ENCODE results near the gene MYCBP2.
"Not testable (repeated sequence)": the region's sequence is repeated elsewhere in the genome, so short reads cannot be mapped to it uniquely, and the experiment has no call there.

MYCBP2 gene

DNA sequence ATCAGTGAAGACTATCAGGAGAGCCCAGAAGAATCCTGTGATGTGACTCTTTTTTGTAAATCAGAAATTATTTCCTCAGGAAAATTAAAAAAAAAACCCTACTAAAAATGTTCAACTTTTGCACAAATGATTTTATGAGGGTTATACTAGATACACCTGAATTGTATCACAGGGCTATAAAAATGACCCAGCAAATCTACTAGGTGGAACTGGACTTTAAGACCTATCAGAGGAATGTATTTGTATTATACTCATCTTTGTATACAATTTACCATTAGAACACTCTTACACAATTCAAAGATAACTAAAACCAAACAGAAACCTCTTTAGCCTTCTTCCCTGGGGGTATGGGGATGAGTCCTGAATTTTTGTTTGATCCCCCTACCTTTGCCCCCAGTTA is 307.1 kb downstream of the MYCBP2 start:
- no peak for DNase-seq

DNA sequence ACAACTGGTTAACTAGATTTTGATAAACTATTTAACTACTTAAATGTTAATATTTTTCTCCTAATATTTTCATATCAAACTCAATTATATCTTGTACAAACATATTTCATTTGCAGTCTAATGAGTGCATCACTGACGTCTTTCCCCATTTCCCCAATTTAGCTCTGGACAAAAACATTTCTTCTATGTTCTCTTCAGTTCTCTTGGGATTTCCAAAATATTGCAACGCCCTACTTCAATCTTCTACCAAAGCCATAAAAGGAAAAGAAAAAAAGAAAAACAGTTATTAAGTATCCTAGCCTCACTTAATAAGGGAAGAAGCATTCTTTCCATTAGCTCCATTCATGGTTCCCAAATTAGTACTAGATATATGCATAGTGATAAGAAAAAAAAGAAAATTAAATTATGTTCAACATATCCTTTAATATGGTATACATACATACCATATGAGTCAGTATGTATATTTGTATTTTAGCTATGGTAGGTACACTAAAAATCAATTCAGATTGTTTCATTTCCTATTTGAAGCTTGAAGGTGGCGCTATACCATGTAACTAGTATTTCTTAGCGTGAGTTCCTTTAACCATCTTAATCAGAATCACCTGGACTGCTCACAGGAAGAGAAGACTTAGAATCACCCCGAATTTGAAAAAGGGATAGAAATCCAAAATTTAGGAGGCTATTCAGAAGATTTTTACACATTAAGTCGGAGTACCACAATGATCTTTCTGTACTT is 309.8 kb downstream of the MYCBP2 start:
- DNase-seq: no peak

DNA sequence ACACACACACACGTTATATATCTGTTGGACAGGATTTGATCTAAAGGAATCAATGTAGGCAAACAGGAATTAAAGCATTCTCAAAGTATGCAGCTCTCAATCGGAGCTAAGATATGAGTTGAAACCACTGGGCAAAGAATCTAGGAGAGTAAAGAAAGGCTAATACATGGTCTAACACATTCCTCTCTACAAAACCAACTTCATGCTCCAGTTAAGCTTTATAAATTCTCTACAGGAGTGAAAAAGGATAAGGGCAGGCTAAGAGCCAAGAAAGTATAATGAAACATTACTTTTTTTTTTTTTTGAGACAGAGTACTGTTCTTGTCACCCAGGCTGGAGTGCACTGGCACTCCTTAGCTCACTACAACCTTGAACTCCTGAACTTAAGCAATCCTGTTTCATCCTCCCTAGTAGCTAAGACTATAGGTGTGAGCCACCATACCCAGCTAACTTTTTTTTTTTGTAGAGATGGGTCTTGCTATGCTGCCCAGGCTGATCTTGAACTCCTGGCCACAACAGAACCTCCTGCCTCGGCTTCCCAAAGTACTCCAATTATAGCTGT is 310.6 kb downstream of the MYCBP2 start:
- no peak for DNase-seq

DNA sequence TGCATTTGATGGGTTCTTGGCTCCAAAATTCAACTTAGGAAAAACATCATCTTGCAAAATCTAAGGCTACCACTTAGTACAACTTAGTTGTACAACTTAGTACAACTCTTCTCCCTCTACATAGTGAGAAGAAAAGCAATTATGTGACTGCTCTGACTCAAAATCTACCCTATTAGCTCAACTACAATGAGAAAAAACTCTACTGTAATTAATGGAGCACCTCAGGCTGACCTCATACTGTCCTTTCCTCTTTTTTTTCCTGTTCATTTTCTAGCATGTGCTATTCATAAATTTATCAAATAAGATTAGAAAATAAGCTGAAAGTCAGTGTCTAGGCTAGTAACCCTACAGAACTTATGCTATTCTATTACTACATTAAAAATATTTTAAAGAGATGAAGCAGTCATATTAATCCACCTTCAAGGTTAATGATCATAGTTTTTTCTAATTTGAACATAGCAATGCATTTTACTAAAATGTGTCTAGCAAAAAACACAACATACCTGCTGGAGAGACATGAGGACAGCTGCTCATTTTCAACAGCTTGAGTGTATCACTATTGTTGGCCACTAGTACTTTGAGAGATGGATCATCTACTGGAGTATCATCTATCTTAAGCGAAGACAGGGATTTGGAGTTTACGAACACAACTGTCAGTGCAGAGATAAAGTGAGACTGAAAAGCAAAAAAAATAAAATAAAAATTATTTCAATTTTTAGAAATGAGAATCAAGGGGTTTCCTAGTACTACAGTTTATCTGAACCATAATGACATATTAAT is 311.8 kb downstream of the MYCBP2 start:
- no peak for DNase-seq

DNA sequence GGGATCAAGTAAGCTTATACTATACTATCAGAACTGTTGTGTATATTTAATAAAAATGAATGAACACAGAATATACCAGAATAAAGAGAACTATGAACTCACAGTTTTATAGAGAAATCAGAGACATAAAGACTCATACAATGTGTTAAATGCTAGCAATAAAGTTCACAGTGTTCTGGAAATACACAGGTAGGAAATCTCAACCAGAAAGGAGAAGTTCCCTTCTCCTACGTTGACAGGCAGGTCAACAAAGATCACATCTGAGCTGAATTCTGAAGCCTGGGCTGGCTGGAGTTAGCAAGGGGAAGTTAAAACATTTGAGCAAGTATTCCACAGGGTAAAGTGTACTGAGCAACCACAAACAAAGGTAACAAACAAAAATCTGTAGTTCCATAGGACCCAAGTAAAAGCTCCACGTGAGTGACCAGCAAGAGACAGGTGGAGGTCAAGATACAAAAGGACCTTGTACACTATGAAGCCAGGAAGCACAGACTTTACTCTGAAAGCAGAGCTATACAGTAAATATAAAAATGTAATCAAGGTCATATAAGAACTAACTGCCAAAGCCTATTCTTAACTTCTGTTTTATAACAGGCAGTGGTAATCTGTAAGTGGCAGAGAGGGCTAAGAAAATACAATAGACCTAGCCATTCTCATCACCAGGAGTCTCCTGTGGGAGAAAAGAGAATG is 312.9 kb downstream of the MYCBP2 start:
- DNase-seq: no peak

DNA sequence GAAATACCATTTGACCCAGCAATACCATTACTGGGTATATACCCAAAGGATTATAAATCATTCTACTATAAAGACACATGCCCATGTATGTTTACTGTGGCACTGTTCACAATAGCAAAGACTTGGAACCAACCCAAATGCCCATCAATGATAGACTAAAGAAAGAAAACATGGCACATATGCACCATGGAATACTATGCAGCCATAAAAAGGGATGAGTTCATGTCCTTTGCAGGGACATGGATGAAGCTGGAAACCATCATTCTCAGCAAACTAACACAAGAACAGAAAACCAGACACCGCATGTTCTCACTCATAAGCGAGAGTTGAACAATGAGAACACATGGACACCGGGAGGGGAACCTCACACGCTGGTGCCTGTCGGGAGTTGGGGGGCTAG is 317.2 kb downstream of the MYCBP2 start:
- DNase-seq: not testable (repeated sequence)

DNA sequence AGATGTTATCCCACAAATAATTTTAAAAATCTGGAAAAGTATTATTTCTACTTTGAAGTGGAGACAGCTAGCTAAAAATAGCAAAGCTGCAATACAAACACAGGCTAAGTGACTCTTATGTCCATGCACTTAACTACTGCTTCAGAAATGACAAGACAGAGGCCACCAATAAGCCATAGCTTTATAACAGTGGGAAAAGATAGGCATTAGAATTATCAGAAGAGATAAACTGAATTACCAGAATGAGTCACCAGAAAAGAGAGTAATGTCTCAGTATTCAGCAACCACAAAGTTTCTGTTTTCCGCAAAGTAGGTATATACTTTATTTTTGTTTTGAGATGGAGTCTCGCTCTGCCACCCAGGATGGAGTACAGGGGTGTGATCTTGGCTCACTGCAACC is 317.9 kb downstream of the MYCBP2 start:
- no peak for DNase-seq

DNA sequence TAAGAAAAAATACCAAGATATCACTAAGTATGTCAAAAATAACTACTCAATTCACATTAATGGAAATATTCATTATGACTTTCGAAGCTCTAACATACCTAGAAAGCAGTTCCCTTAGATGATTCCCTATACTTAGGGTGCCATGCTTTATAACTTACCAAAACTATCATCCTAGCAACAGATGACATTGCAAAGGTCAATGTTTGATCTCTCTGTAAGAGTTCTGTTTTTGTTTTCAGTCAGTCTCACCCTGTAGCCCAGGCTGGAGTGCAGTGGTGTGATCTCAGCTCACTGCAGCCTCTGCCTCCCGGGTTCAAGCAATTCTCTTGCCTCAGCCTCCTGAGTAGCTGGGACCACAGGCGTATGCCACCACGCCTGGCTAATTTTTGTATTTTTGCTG is 318.6 kb downstream of the MYCBP2 start:
- not testable (repeated sequence) for DNase-seq

DNA sequence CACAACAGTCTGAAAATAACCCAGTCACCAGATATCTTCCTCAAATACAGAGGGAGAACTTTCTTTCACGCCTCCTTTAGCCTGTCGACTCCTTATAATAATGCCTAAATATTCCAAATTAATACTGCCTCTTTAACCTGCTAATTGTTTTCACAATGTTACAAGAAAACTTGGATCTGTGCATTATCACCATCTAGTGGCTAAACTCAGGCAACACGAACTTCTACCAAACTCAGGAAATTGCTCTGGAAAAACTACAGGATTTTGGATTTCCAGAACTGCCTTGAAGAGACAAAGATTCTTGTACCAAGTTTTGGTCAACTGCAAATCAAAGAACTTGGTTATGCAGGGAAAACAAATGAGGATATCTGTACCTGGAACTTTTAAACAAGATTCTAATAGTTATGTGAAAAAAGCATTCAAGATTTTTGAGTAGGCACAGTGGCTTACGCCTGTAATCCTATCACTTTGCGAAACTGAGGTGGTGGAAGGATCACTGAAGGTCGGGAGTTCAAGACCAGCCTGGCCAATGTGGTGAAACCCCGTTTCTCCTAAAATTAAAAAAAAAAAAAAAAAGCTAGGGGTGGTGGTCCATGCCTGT is 324.2 kb downstream of the MYCBP2 start:
- no peak for DNase-seq

DNA sequence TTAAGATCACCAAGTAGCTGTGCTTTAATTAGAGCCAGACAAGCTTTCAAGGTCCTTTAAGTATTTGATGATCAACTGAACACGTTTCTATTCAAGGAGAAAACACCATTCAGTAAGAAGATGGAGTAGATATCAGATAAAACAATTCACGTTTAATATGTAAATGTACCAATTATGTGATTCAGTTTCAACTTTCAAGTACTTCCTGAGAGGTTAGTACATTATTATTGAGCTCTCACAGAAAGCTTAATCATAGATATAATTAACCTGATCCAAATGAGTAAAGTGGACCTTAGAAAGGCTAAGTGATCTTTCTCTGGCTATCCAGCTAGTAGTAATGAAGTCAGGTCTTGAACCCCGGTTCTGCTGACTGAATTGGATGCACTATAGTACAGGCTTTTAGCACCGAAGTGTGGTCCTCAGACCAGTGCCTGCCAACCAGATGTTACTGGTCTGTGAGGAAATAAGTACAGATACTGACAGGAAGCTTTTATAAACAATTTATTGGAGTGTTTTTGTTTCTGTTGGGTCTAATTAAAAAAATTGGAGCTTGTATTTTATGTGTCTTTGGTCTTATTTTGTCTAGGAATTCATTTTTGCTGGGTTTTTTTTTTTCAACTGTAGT is 324.8 kb downstream of the MYCBP2 start:
- no peak for DNase-seq

DNA sequence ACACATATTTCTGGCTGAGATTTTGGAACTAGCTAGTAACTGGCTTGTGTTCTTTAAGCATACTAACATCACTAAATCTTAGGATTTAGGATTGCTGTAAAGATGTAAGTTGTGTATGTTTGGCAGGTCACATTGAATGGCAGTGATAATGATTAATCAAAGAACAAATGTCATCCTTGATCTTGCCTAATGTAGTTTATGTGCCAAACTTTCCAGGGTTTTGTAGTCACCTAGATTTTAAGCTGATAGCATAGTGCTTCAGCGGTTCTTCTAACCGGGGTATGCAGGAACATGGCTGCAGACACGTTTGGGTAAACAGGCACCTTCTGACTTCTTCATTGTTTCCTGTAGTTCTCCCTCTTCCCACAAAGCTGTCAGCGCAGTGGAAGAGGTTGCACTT is 325.4 kb downstream of the MYCBP2 start:
- no peak for DNase-seq

DNA sequence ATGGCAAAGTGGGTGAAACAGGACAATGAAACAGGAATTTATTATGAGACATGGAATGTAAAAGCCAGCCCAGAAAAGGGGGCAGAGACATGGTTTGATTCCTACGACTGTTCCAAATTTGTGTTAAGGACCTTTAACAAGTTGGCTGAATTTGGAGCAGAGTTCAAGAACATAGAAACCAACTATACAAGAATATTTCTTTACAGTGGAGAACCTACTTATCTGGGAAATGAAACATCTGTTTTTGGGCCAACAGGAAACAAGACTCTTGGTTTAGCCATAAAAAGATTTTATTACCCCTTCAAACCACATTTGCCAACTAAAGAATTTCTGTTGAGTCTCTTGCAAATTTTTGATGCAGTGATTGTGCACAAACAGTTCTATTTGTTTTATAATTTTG is 326.4 kb downstream of the MYCBP2 start:
- no peak for DNase-seq

All from T1000 (cell line).